ENCODE data around the gene H1-8.

DNA sequence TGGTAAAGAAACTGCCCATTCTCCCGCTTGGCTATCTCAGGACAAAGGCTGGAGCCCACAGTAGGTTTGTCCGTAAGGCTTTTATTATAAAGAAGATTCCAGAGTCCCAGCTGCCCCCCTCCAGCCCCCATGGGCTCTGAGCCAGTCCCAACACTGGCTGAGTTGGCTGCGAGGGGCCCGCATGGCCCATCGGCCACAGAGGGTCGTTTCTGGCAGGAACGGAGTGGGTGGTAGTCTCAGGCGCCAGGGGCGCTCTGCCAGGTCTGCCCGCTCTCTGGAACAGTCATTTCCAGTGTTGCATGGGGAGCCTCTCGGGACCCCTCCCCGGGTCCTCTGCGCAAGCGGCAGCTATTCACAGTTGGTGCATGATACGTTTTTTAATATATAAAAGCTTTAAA, 12.2 kb downstream of the H1-8 start:
- TF ChIP-seq POLR2A (IDR thresholded peaks at IDR 0.05; ENCODE audit: low read length) (no peak), GATA1 (IDR thresholded peaks at IDR 0.05; ENCODE audit: low read depth, low read length) (no peak)
